Neural progenitor cell (in vitro differentiated cells): ENCODE results near the gene LRRC28. TPM values are rescaled to one million over a fixed set of nuclear protein-coding genes. Genes with fewer than 3 reads are reported as not detected.

Experiments used
- DNase-seq: peaks from one replicate; pipeline ENCODE4 v3.0.0-alpha.2; 2016; ENCODE audit warnings: low spot score
- H2AFZ ChIP-seq: fragments of 200-600 bp; sonication (generic); replicated peaks from 2 replicates; pipeline ENCODE4 v1.6.1; 2016; ENCODE audit warnings: antibody characterized with exemption
- H3F3A ChIP-seq: fragments of 200-600 bp; sonication (generic); 2 replicates; pipeline ENCODE4 v1.6.1; 2016; ENCODE audit warnings: antibody characterized with exemption, low read depth
- H3K27ac ChIP-seq: fragments of 200-600 bp; sonication (generic); 2 replicates; pipeline ENCODE4 v1.5.1; 2016; ENCODE audit warnings: mild to moderate bottlenecking
- H3K27me3 ChIP-seq: fragments of 200-600 bp; sonication (generic); 2 replicates; pipeline ENCODE4 v1.6.1; 2016; ENCODE audit warnings: mild to moderate bottlenecking, moderate library complexity
- H3K36me3 ChIP-seq: fragments of 200-600 bp; sonication (generic); 2 replicates; pipeline ENCODE4 v1.5.1; 2016
- H3K4me1 ChIP-seq: fragments of 200-600 bp; sonication (generic); 2 replicates; pipeline ENCODE4 v1.6.1; 2016; ENCODE audit warnings: mixed run types
- H3K4me2 ChIP-seq: fragments of 200-600 bp; sonication (generic); 2 replicates; pipeline ENCODE4 v1.6.1; 2016
- H3K4me3 ChIP-seq: fragments of 200-600 bp; sonication (generic); 2 replicates; pipeline ENCODE4 v1.5.1; 2016
- H3K79me2 ChIP-seq: fragments of 200-600 bp; sonication (generic); 2 replicates; pipeline ENCODE4 v1.6.1; 2016; ENCODE audit warnings: low read depth
- H3K9ac ChIP-seq: fragments of 200-600 bp; sonication (generic); 2 replicates; pipeline ENCODE4 v1.6.1; 2016
- H3K9me3 ChIP-seq: fragments of 200-600 bp; sonication (generic); 2 replicates; pipeline ENCODE4 v1.5.1; 2016; ENCODE audit warnings: low read depth
- H4K20me1 ChIP-seq: fragments of 200-600 bp; sonication (generic); 2 replicates; pipeline ENCODE4 v1.6.1; 2016; ENCODE audit warnings: low read depth
- H3K27ac Mint-ChIP-seq: 3 replicates; pipeline ENCODE4 v1.8.0; 2021; ENCODE audit warnings: mixed read lengths
- H3K27me3 Mint-ChIP-seq: 2 replicates; pipeline ENCODE4 v1.8.0; 2022; ENCODE audit warnings: low read depth, mild to moderate bottlenecking, inconsistent platforms, moderate library complexity, mixed read lengths; ENCODE audit not compliant: insufficient read depth
- H3K36me3 Mint-ChIP-seq: 3 replicates; pipeline ENCODE4 v1.8.0; 2021; ENCODE audit warnings: mixed read lengths
- H3K4me1 Mint-ChIP-seq: 3 replicates; pipeline ENCODE4 v1.8.0; 2021; ENCODE audit warnings: mixed read lengths
- H3K4me3 Mint-ChIP-seq: 3 replicates; pipeline ENCODE4 v1.8.0; 2021; ENCODE audit warnings: mild to moderate bottlenecking, moderate library complexity, mixed read lengths
- H3K9me3 Mint-ChIP-seq: 3 replicates; pipeline ENCODE4 v1.8.0; 2020; ENCODE audit warnings: mixed read lengths
- EZH2 ChIP-seq: fragments of 200-600 bp; sonication (generic); IDR thresholded peaks from 2 replicates; pipeline ENCODE4 v1.6.1; 2017; ENCODE audit warnings: antibody characterized with exemption, mild to moderate bottlenecking, moderate library complexity
- EZH2phosphoT487 ChIP-seq: fragments of 200-600 bp; sonication (generic); IDR thresholded peaks from 2 replicates; pipeline ENCODE4 v1.6.1; 2017; ENCODE audit warnings: antibody characterized with exemption
- total RNA-seq: library from RNA; depleted of rRNA; stranded (reverse); fragments of >200 nt; gene quantifications from 2 replicates; pipeline ENCODE4 v1.2.3, GENCODE V29; 2015; ENCODE audit warnings: low replicate concordance
- TF ChIP-seq, protein P1 (sequence below): fragments of 200-600 bp; sonication (generic); IDR thresholded peaks from 2 replicates; pipeline ENCODE4 v1.5.1; 2017; ENCODE audit warnings: antibody characterized with exemption, mild to moderate bottlenecking

Gene LRRC28
- total RNA-seq, 1 donor from 2014 or later = 34.5 TPM

DNA sequence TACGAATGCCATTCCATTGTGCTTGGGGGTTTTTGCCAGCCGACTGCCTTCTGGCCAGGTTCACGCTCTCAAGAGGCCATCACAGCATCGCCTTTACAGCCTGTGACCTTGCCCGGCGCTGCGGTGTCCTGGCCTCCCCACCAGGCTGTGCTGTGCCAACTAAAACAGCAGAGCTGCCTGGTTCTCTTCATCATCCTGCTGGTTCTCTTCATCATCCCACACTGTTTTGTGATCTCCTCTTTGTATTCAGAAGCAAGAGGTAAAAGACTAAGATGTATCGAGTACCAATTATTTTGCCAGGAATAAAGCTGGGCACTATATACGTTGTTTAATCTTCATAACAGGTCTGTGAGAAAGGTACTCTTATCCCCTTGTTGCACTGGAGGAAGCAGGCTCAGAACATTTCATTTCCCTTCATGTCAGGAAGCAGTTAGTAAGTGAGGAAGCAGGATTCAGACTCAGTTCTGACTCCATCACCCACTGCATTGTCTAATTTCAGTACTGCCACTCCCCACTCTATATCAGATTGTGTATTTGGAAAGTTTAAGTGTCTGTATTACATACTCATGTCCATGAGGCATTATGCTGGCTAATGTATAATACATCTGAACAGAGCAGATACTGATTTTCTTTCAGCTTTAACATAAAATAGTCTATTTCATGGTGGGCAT lies 92.7 kb downstream of the LRRC28 start:
- Mint-ChIP-seq H3K27me3 (no peaks in the 10 kb centered on the region), H3K4me3 (no peak overlapping the region), H3K36me3 (peaks cover 2% of the 10 kb centered on the region), H3K9me3 (peaks cover 8% of the 10 kb centered on the region), H3K4me1 (no peaks in the 10 kb centered on the region), H3K27ac (no peak overlapping the region)
- TF ChIP-seq, protein P1, sequence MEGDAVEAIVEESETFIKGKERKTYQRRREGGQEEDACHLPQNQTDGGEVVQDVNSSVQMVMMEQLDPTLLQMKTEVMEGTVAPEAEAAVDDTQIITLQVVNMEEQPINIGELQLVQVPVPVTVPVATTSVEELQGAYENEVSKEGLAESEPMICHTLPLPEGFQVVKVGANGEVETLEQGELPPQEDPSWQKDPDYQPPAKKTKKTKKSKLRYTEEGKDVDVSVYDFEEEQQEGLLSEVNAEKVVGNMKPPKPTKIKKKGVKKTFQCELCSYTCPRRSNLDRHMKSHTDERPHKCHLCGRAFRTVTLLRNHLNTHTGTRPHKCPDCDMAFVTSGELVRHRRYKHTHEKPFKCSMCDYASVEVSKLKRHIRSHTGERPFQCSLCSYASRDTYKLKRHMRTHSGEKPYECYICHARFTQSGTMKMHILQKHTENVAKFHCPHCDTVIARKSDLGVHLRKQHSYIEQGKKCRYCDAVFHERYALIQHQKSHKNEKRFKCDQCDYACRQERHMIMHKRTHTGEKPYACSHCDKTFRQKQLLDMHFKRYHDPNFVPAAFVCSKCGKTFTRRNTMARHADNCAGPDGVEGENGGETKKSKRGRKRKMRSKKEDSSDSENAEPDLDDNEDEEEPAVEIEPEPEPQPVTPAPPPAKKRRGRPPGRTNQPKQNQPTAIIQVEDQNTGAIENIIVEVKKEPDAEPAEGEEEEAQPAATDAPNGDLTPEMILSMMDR = peak; percentile 60
- TF ChIP-seq EZH2 = no peak
- Histone ChIP-seq H3F3A (no peaks in the 10 kb centered on the region), H3K9me3 (no peaks in the 10 kb centered on the region), H3K36me3 (no peaks in the 10 kb centered on the region), H3K27me3 (no peaks in the 10 kb centered on the region), H3K27ac (no peak overlapping the region), H3K9ac (no peak overlapping the region), H4K20me1 (no peaks in the 10 kb centered on the region), H3K79me2 (no peaks in the 10 kb centered on the region), H3K4me3 (no peak overlapping the region), H3K4me1 (no peaks in the 10 kb centered on the region), H2AFZ (no peak overlapping the region), H3K4me2 (no peak overlapping the region)
- peak; percentile 54 for DNase-seq

DNA sequence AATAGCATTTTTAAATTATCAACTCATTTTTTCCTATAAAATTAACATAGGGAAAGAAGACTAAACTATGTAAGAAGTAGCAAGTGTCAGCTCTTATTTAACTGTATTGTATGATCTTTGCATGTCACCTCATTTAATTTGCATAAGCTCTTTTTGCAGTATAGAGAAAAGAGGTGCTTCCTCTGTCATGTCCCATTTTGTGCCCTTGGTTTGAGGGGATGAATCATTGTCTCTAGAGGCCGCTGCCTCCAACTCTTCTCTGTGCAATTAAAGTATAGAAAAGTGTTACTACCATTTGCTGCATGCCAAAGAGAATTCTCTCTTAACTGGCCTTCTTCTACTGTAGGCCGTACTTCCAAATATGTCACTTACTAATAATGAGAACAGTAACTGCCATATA lies 93.4 kb downstream of the LRRC28 start:
- Mint-ChIP-seq H3K4me1 (no peaks in the 10 kb centered on the region), H3K9me3 (peaks cover 11% of the 10 kb centered on the region), H3K4me3 (no peak overlapping the region), H3K27ac (no peak overlapping the region), H3K27me3 (no peaks in the 10 kb centered on the region), H3K36me3 (peaks cover 7% of the 10 kb centered on the region)
- H3K36me3 ChIP-seq = no peaks in the 10 kb centered on the region
- TF ChIP-seq EZH2 = no peak
- TF ChIP-seq, protein P1 = no peak
- TF ChIP-seq EZH2phosphoT487 = no peak
- no peaks in the 10 kb centered on the region for H3K9me3 ChIP-seq
- H3K4me3 ChIP-seq = no peak overlapping the region
- H3K27me3 ChIP-seq = no peaks in the 10 kb centered on the region
- no peak overlapping the region for H3K9ac ChIP-seq
- H3F3A ChIP-seq = no peaks in the 10 kb centered on the region
- no peaks in the 10 kb centered on the region for H3K4me1 ChIP-seq
- DNase-seq = no peak
- no peaks in the 10 kb centered on the region for H4K20me1 ChIP-seq
- H2AFZ ChIP-seq = no peak overlapping the region
- H3K79me2 ChIP-seq = no peaks in the 10 kb centered on the region
- no peak overlapping the region for H3K27ac ChIP-seq
- H3K4me2 ChIP-seq = no peak overlapping the region

DNA sequence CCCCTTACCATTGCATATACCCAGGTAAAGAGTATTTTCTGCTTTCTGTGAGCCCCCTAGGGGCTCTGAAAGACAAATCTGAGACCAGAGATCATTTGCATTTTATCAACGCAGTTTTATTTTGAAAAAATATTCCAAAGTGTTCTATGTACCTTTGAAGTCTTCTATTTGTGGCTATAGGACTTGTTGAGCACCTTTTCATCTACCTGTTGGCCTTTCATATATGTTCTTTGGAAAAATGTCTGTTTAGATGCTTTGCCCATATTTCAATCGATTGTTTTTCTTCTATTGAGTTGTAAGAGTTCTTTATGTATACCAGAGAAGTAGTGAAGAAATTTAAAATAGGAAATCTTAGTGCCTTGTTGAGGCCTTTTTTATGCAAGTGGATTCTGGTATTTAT lies 94.0 kb downstream of the LRRC28 start:
- no peaks in the 10 kb centered on the region for H3K4me1 Mint-ChIP-seq
- Histone ChIP-seq H3K79me2 (no peaks in the 10 kb centered on the region), H3K36me3 (no peaks in the 10 kb centered on the region), H3K4me1 (no peaks in the 10 kb centered on the region), H3K9me3 (no peaks in the 10 kb centered on the region), H3K27ac (no peak overlapping the region), H2AFZ (no peak overlapping the region), H3F3A (no peaks in the 10 kb centered on the region), H4K20me1 (no peaks in the 10 kb centered on the region), H3K9ac (no peak overlapping the region), H3K4me2 (no peak overlapping the region), H3K4me3 (no peak overlapping the region), H3K27me3 (no peaks in the 10 kb centered on the region)
- TF ChIP-seq EZH2 (no peak), EZH2phosphoT487 (no peak)
- TF ChIP-seq, protein P1 = no peak
- H3K9me3 Mint-ChIP-seq = peaks cover 11% of the 10 kb centered on the region
- H3K36me3 Mint-ChIP-seq = peaks cover 7% of the 10 kb centered on the region
- no peak for DNase-seq
- no peak overlapping the region for H3K4me3 Mint-ChIP-seq
- no peak overlapping the region for H3K27ac Mint-ChIP-seq
- H3K27me3 Mint-ChIP-seq = no peaks in the 10 kb centered on the region
